ENCODE measurements around the gene RMRP.

The RMRP gene

DNA sequence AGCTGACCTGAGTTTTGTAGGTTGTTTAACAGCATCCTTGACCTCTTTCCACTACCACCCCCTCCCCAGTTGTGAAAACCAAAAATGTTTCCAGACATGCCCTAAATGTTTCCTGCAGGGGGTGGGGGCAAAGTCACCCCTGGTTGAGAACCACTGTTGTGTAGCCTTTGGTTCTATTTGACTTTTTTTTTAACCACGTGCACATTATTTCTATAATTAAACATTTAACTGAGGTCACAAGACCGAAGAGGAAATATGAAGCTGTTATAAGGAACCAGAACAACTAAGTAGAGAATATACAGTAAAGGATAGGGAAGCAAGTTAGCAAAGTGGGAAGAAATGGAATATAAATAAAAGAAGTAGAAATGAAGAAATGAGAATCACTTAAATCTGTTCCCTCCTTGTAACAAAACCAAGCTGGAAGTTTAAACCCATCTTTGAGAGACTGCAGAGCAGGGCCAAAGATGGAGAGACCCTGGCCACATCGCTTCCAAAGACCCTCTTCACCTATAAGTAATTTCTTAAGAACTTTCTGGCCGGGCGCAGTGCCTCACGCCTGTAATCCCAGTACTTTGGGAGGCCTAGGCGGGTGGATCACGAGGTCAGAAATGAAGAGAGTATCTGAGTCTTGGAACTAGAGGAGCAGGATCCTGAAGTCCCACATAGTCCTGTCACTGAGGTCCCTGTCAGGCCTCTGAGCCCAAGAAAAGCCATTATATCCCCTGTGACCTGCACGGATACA is 21.5 kb downstream of the RMRP start:
- TF ChIP-seq TARDBP (IDR thresholded peaks at IDR 0.05): no peak
- no peak for TF ChIP-seq ELF4 (IDR thresholded peaks at IDR 0.05)
- TF ChIP-seq NFRKB (IDR thresholded peaks at IDR 0.05): no peak
- TF ChIP-seq CTBP1 (IDR thresholded peaks at IDR 0.05; ENCODE audit: borderline replicate concordance): no peak
- no peak for TF ChIP-seq FOXA1 (IDR thresholded peaks at IDR 0.05)
- TF ChIP-seq BHLHE40 (IDR thresholded peaks at IDR 0.05; ENCODE audit: borderline replicate concordance): no peak
- TF ChIP-seq FOXK2 (IDR thresholded peaks at IDR 0.05): no peak
- no peak for TF ChIP-seq PKNOX1 (IDR thresholded peaks at IDR 0.05)
- no peak for TF ChIP-seq FOXM1 (IDR thresholded peaks at IDR 0.05; ENCODE audit: borderline replicate concordance)
- TF ChIP-seq HDGF (IDR thresholded peaks at IDR 0.05; ENCODE audit: borderline replicate concordance): no peak
- TF ChIP-seq SUZ12 (IDR thresholded peaks at IDR 0.05): no peak
- TF ChIP-seq ARNT (IDR thresholded peaks at IDR 0.05): no peak
- no peak for TF ChIP-seq LEF1 (IDR thresholded peaks at IDR 0.05; ENCODE audit: borderline replicate concordance)
- no peak for TF ChIP-seq L3MBTL2 (conservative IDR thresholded peaks at IDR 0.05)
- no peak for DNase-seq (ENCODE audit: extremely low spot score)
- ChIA-PET CTCF (no interaction called here), POLR2A (no interaction called here)

GRCh38 chr9:35635730-35636129 is 22.1 kb downstream of the RMRP start:
- ChIA-PET CTCF (interaction anchor here (0.7 kb wide), 1 partner anchor 640 kb away, joined by 3 read pairs; no protein-coding TSS in a partner anchor), POLR2A (no interaction called here)
- DNase-seq (ENCODE audit: extremely low spot score): no peak
- no peak for TF ChIP-seq ELF4 (IDR thresholded peaks at IDR 0.05)
- TF ChIP-seq FOXK2 (IDR thresholded peaks at IDR 0.05): no peak
- TF ChIP-seq FOXA1 (IDR thresholded peaks at IDR 0.05): no peak
- TF ChIP-seq L3MBTL2 (conservative IDR thresholded peaks at IDR 0.05): no peak
- TF ChIP-seq LEF1 (IDR thresholded peaks at IDR 0.05; ENCODE audit: borderline replicate concordance): no peak
- TF ChIP-seq PKNOX1 (IDR thresholded peaks at IDR 0.05): no peak
- no peak for TF ChIP-seq HDGF (IDR thresholded peaks at IDR 0.05; ENCODE audit: borderline replicate concordance)

DNA sequence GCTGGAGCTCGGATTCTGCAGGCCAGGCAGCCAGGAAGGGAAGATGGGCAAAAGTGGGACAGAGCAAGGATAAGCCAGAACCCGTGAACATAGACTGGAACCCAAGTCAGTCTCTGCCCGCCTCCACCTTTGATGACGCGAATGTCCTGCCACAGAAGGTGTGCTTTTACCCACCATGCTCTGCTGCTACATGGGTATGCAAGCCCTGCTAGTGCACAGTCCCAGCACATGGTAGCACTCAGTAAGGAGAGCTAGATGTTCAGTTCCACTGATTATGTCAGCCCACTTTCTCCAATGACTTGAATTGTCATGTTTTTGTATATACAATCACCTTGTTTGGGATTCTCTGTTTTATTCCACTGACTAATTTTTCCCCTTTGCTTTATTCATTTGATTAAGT is 28.2 kb downstream of the RMRP start:
- TF ChIP-seq SUZ12 (IDR thresholded peaks at IDR 0.05) (no peak), ZNF384 (IDR thresholded peaks at IDR 0.05) (no peak), BHLHE40 (IDR thresholded peaks at IDR 0.05; ENCODE audit: borderline replicate concordance) (no peak), PKNOX1 (IDR thresholded peaks at IDR 0.05) (no peak), SP1 (IDR thresholded peaks at IDR 0.05) (no peak), TARDBP (IDR thresholded peaks at IDR 0.05) (no peak), FOXA1 (IDR thresholded peaks at IDR 0.05) (no peak), ARNT (IDR thresholded peaks at IDR 0.05) (no peak), L3MBTL2 (conservative IDR thresholded peaks at IDR 0.05) (no peak), HDGF (IDR thresholded peaks at IDR 0.05; ENCODE audit: borderline replicate concordance) (no peak), NFRKB (IDR thresholded peaks at IDR 0.05) (no peak), ELF4 (IDR thresholded peaks at IDR 0.05) (no peak), LEF1 (IDR thresholded peaks at IDR 0.05; ENCODE audit: borderline replicate concordance) (no peak), CTBP1 (IDR thresholded peaks at IDR 0.05; ENCODE audit: borderline replicate concordance) (no peak), FOXM1 (IDR thresholded peaks at IDR 0.05; ENCODE audit: borderline replicate concordance) (no peak), FOXK2 (IDR thresholded peaks at IDR 0.05) (no peak)
- DNase-seq (ENCODE audit: extremely low spot score): no peak
- CTCF ChIA-PET: interaction anchor here (0.6 to 1.0 kb wide), 2 partner anchors 18 to 50 kb away, joined by 3 to 4 read pairs; no protein-coding TSS in a partner anchor
- POLR2A ChIA-PET: no interaction called here

- ChIA-PET POLR2A (interaction anchor here (1.2 kb wide), 1 partner anchor 18 kb away, joined by 3 read pairs; no protein-coding TSS in a partner anchor), CTCF (interaction anchor here (1.0 kb wide), 1 partner anchor 17 kb away, joined by 4 read pairs; no protein-coding TSS in a partner anchor)
- TF ChIP-seq FOXM1 (IDR thresholded peaks at IDR 0.05; ENCODE audit: borderline replicate concordance) (no peak), ZNF384 (IDR thresholded peaks at IDR 0.05) (no peak), ARNT (IDR thresholded peaks at IDR 0.05) (no peak), HDGF (IDR thresholded peaks at IDR 0.05; ENCODE audit: borderline replicate concordance) (no peak), BHLHE40 (IDR thresholded peaks at IDR 0.05; ENCODE audit: borderline replicate concordance) (no peak), FOXA1 (IDR thresholded peaks at IDR 0.05) (no peak), TARDBP (IDR thresholded peaks at IDR 0.05) (no peak)
- no peak for DNase-seq (ENCODE audit: extremely low spot score)
Measured at GRCh38 chr9:35628389-35628991, 29.3 kb downstream of the RMRP start.

GRCh38 chr9:35627575-35627974 is 30.2 kb downstream of the RMRP start:
- CTCF ChIA-PET: no interaction called here

More at GRCh38 chr9:35627575-35627974, 30.2 kb downstream of the RMRP start:
- POLR2A ChIA-PET: no interaction called here
- DNase-seq (ENCODE audit: extremely low spot score): no peak
- TF ChIP-seq FOXM1 (IDR thresholded peaks at IDR 0.05; ENCODE audit: borderline replicate concordance): no peak
- no peak for TF ChIP-seq BHLHE40 (IDR thresholded peaks at IDR 0.05; ENCODE audit: borderline replicate concordance)
- no peak for TF ChIP-seq NFRKB (IDR thresholded peaks at IDR 0.05)
- TF ChIP-seq HDGF (IDR thresholded peaks at IDR 0.05; ENCODE audit: borderline replicate concordance): no peak
- no peak for TF ChIP-seq SP1 (IDR thresholded peaks at IDR 0.05)
- no peak for TF ChIP-seq TARDBP (IDR thresholded peaks at IDR 0.05)
- TF ChIP-seq PKNOX1 (IDR thresholded peaks at IDR 0.05): no peak
- no peak for TF ChIP-seq ARNT (IDR thresholded peaks at IDR 0.05)
- no peak for TF ChIP-seq FOXK2 (IDR thresholded peaks at IDR 0.05)
- no peak for TF ChIP-seq LEF1 (IDR thresholded peaks at IDR 0.05; ENCODE audit: borderline replicate concordance)
- TF ChIP-seq ZNF384 (IDR thresholded peaks at IDR 0.05): no peak
- TF ChIP-seq ELF4 (IDR thresholded peaks at IDR 0.05): no peak
- TF ChIP-seq L3MBTL2 (conservative IDR thresholded peaks at IDR 0.05): no peak
- no peak for TF ChIP-seq FOXA1 (IDR thresholded peaks at IDR 0.05)
- no peak for TF ChIP-seq CTBP1 (IDR thresholded peaks at IDR 0.05; ENCODE audit: borderline replicate concordance)
- no peak for TF ChIP-seq SUZ12 (IDR thresholded peaks at IDR 0.05)
